GM23338 (cell line): Measurements from ENCODE around the gene C4orf36.

Source experiments
- CREB1 ChIP-seq: fragments of 250-450 bp; sonication (Bioruptor Pico); IDR thresholded peaks from 2 replicates; pipeline ENCODE4 v1.5.0; 2020; ENCODE audit warnings: low read depth, mild to moderate bottlenecking, moderate library complexity
- CTCF ChIP-seq, 2 experiments: fragments of 200-600 bp in 1 of 2; sonication (generic) in 1 of 2; conservative IDR thresholded peaks; 2 replicates each; pipeline versions ENCODE4 v1.5.1 to v1.6.1; 2016 to 2017; ENCODE audit warnings: antibody characterized with exemption in 2 of 2, low read depth in 2 of 2, mild to moderate bottlenecking in 2 of 2, moderate library complexity in 1 of 2
- JUNB ChIP-seq: IDR thresholded peaks from one replicate; pipeline ENCODE4 v1.6.1; 2016; ENCODE audit warnings: antibody characterized with exemption; ENCODE audit not compliant: unreplicated experiment

DNA sequence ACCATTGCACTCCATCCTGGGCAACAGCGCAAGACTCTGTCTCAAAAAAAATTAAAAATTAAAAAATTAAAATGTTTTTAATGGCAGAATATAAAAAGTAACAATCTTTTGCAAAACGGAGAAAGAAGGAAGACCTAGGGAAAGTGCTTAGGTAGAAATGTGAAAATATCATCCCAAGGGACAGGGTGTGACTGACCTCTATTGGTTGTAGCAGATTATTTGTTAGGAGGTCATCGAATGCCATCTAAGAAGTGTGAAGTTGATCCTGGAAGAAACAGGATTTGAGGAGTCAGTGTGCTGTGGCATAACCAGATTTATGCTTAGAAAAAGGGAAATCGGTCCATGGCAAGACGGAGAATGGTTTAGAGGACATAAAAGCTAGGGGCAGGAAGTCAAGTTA lies 18.1 kb upstream of the C4orf36 start:
- TF ChIP-seq CTCF (conservative IDR thresholded peaks at IDR 0.05; ENCODE audit: low read depth in 2 of 2), result peak; percentile 32 to 53; a peak in 3 of 4 replicates
- no peak for TF ChIP-seq CREB1
- no peak for TF ChIP-seq JUNB
